ENCODE measurements around the gene BLMH.
A peak's percentile ranks its signal among the peaks of the same experiment; 100 is the strongest.

BLMH gene

GRCh38 chr17:30304778-30305177, 13.0 kb upstream of the BLMH start:
- DNase-seq (ENCODE audit: low read depth) = no peak

- no peak for DNase-seq (ENCODE audit: low read depth)
These were observed 10.5 kb upstream of the BLMH start for GRCh38 chr17:30302241-30302640.

GRCh38 chr17:30300818-30301217, 9.1 kb upstream of the BLMH start:
- DNase-seq (ENCODE audit: low read depth) = no peak

GRCh38 chr17:30299000-30299399, 7.3 kb upstream of the BLMH start:
- peak; percentile 29 for DNase-seq (ENCODE audit: low read depth)

GRCh38 chr17:30297715-30298114, 6.0 kb upstream of the BLMH start:
- no peak for DNase-seq (ENCODE audit: low read depth)

- DNase-seq (ENCODE audit: low read depth) = no peak
These were observed 4.8 kb upstream of the BLMH start for GRCh38 chr17:30296499-30297080.

GRCh38 chr17:30292286-30292858, 628 bp upstream of the BLMH start:
- DNase-seq (ENCODE audit: low read depth) = peak; percentile 67

- peak; percentile 43 for DNase-seq (ENCODE audit: low read depth)
These were observed 825 bp downstream of the BLMH start for GRCh38 chr17:30290696-30291542.

- DNase-seq (ENCODE audit: low read depth) = no peak
These were observed 1.7 kb downstream of the BLMH start for GRCh38 chr17:30290077-30290476.

- DNase-seq (ENCODE audit: low read depth) = no peak
These were observed 12.6 kb downstream of the BLMH start for GRCh38 chr17:30279156-30279555.

- peak; percentile 63 for DNase-seq (ENCODE audit: low read depth)
These were observed 13.7 kb downstream of the BLMH start for GRCh38 chr17:30278032-30278431.

GRCh38 chr17:30275911-30276310, 15.8 kb downstream of the BLMH start:
- no peak for DNase-seq (ENCODE audit: low read depth)

GRCh38 chr17:30274887-30275286, 16.9 kb downstream of the BLMH start:
- no peak for DNase-seq (ENCODE audit: low read depth)

- DNase-seq (ENCODE audit: low read depth) = peak; percentile 77
These were observed 18.4 kb downstream of the BLMH start for GRCh38 chr17:30273373-30273772.

GRCh38 chr17:30271102-30271501, 20.6 kb downstream of the BLMH start:
- peak; percentile 64 for DNase-seq (ENCODE audit: low read depth)

- peak; percentile 40 for DNase-seq (ENCODE audit: low read depth)
These were observed 24.1 kb downstream of the BLMH start for GRCh38 chr17:30267625-30268024.

GRCh38 chr17:30263552-30264333, 28.0 kb downstream of the BLMH start:
- peak; percentile 73 for DNase-seq (ENCODE audit: low read depth)

- DNase-seq (ENCODE audit: low read depth) = peak; percentile 64
These were observed 34.8 kb downstream of the BLMH start for GRCh38 chr17:30256756-30257506.

GRCh38 chr17:30254150-30254549, 37.6 kb downstream of the BLMH start:
- DNase-seq (ENCODE audit: low read depth) = no peak

GRCh38 chr17:30253312-30253711, 38.4 kb downstream of the BLMH start:
- no peak for DNase-seq (ENCODE audit: low read depth)

GRCh38 chr17:30251931-30252330, 39.8 kb downstream of the BLMH start:
- DNase-seq (ENCODE audit: low read depth) = no peak

- no peak for DNase-seq (ENCODE audit: low read depth)
These were observed 42.3 kb downstream of the BLMH start for GRCh38 chr17:30249460-30249859.

Data from iris pigment epithelial cell (primary cell).